ENCODE measurements around the gene NRP1.
"Not testable (repeated sequence)": the region's sequence is repeated elsewhere in the genome, so short reads cannot be mapped to it uniquely, and the experiment has no call there.

Gene NRP1

DNA sequence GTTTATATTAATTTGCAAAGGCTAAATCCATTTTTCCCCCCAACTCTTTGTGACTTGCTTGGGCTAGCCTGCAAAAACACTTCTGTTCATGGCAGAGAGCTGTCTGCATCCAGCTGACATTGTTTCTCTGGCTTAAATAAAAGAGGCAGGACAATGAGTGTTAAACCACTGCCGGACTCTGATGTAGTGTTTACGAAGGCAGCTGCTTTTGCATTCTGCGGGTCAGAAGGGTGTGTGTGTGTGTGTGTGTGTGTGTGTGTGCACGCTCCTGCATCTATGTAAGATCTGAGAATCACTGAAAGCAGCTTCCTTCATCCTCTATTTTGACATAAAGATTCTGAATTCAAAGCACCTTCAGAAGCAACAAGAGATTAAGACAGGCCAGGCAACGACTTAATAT is 28.3 kb downstream of the NRP1 start:
- TF ChIP-seq, protein P1, sequence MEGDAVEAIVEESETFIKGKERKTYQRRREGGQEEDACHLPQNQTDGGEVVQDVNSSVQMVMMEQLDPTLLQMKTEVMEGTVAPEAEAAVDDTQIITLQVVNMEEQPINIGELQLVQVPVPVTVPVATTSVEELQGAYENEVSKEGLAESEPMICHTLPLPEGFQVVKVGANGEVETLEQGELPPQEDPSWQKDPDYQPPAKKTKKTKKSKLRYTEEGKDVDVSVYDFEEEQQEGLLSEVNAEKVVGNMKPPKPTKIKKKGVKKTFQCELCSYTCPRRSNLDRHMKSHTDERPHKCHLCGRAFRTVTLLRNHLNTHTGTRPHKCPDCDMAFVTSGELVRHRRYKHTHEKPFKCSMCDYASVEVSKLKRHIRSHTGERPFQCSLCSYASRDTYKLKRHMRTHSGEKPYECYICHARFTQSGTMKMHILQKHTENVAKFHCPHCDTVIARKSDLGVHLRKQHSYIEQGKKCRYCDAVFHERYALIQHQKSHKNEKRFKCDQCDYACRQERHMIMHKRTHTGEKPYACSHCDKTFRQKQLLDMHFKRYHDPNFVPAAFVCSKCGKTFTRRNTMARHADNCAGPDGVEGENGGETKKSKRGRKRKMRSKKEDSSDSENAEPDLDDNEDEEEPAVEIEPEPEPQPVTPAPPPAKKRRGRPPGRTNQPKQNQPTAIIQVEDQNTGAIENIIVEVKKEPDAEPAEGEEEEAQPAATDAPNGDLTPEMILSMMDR (conservative IDR thresholded peaks at IDR 0.05; ENCODE audit: control insufficient read depth, insufficient read depth, low read depth, low read length) = no peak
- H3K4me3 ChIP-seq (ENCODE audit: control insufficient read depth, low read depth, low read length) = no peak overlapping the region
- DNase-seq (ENCODE audit: low read depth) = peak; percentile 34

DNA sequence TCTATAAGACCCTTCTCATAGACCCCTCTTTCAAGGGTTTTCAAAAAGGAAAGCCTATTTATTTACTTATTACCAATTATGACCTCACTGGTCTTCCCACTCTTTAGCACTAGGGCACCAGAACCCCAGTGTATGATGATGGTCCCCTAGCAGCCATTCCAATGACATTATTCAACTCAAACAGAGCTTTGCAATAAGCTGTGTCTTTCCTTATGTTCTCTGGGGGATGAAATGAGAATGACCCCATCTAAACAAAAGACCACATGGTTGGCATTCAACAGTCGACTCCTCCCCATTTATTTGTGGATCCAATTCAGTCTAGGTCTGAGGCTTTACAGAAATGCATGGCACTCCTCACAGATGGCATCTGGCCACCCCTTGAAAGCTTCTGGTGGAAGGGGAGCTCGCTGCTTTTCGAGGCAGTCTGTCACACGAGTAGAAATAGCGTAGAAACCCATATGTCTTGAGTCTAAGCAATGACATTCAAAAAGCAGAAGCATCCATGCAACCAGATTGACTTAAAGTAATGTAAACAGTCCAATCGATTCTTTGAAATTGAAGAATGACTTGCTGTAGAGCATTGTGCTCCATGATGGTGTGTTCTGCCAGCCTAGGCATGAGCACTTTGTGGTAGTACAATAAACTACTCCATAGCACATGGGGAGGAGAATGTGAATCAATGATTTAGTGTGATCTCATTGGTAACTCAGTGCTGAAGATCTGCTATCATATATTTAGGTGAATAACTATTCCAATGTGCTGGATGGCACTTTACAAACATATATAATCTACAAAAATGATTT is 29.8 kb downstream of the NRP1 start:
- TF ChIP-seq, protein P1 (conservative IDR thresholded peaks at IDR 0.05; ENCODE audit: control insufficient read depth, insufficient read depth, low read depth, low read length) = no peak
- no peak for DNase-seq (ENCODE audit: low read depth)
- H3K4me3 ChIP-seq (ENCODE audit: control insufficient read depth, low read depth, low read length) = no peak overlapping the region

DNA sequence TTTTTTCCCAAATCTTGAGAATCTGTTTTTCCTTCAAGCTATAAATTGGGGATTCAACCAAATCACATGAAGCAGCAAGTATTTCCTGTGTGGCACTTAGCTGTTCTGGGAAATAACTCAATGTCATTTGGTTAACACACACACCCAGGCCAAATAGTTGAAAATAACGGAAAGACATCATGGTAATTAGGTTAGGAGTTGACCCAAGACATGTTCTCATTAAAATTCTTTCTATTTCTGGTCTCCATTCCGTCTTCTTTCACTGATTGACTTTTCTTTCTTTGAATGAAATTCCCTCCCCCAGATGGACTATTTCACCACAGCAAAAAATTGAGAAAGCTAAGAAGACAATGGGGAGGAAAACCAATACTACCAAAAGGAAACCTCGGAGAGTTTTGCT is 30.5 kb downstream of the NRP1 start:
- TF ChIP-seq, protein P1 (conservative IDR thresholded peaks at IDR 0.05; ENCODE audit: control insufficient read depth, insufficient read depth, low read depth, low read length) = no peak
- no peak for DNase-seq (ENCODE audit: low read depth)
- H3K4me3 ChIP-seq (ENCODE audit: control insufficient read depth, low read depth, low read length) = no peak overlapping the region

DNA sequence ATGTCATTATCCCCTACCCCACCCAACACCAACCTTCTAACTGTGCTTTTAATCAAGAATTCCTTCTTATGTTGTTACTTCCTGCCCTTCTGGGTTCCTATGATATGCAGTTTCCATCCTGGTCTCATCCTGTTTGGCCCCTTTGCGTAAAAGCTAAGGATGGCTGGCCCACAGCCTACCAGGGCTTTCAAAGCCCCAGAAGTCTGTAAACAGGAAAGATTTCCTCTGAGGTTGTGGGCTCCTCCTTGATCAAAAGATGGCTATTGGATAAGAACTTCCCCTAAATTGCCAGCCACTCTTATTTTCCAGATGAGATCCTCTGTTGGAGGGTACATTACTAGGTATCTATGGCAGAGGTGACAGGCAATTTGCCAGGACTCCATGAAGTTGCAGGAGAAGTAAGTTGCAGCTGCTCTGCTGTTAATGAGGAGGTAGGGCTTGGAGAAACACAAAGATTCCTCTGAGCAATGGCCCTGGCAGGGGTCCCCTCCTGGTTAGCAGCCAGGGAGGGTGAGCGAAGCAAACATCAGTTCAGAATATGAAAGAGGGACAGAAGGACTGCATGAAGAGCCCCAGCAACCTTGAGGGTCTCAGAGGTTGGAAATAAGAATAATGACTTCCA is 32.1 kb downstream of the NRP1 start:
- TF ChIP-seq, protein P1 (conservative IDR thresholded peaks at IDR 0.05; ENCODE audit: control insufficient read depth, insufficient read depth, low read depth, low read length) = no peak
- DNase-seq (ENCODE audit: low read depth) = no peak
- no peak overlapping the region for H3K4me3 ChIP-seq (ENCODE audit: control insufficient read depth, low read depth, low read length)

DNA sequence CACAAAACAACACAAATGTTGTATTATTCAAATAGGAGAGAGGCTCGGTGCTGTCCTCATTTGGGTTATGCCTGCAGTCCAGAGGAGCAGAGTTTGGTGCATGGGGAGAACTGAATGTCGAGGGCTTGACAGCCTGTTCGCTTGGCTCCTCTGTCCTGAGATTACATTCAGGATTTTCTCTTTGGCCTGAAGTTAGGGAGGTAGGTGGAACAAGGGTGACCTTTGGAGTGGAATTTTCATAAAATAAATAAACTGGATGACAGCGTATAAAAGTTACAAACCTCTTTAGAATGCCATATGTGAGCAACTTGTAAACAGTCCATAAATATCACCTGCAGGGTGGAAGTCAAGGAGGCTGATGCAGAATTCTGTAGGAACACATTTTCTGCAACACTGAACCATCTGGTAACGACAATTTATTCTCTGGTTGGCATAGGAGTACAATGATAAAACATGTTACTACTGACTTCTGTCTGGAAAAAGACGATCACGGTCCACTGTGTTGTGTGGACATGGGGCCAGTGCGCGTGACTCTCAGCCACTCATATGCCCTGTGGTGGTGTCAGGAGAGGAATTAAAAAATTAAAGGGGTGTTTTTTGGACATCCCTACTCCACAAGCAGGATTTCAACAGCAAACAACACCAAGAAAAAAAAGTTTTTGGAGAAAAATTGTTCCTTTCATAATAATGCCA is 33.2 kb downstream of the NRP1 start:
- H3K4me3 ChIP-seq (ENCODE audit: control insufficient read depth, low read depth, low read length) = no peak overlapping the region
- DNase-seq (ENCODE audit: low read depth) = no peak

DNA sequence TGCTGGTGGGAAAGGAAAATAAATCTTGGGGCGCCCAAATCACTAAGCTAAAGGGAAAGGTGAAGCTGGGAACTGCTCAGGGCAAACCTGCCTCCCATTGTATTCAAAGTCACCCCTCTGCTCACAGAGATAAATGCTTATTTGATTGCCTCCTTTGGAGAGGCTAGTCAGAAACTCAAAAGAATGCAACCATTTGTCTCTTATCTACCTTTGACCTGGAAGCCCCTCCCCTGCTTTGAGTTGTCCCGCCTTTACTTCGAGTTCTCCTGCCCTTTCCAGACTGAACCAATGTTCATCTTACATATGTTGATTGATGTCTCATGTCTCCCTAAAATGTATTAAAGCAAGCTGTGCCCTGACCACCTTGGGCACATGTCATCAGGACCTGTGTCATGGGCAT is 33.9 kb downstream of the NRP1 start:
- not testable (repeated sequence) for H3K4me3 ChIP-seq (ENCODE audit: control insufficient read depth, low read depth, low read length); DNase-seq (ENCODE audit: low read depth)

More for the DNA sequence above, 33.2 kb downstream of the NRP1 start:
- TF ChIP-seq, protein P1 (conservative IDR thresholded peaks at IDR 0.05; ENCODE audit: control insufficient read depth, insufficient read depth, low read depth, low read length) = no peak

DNA sequence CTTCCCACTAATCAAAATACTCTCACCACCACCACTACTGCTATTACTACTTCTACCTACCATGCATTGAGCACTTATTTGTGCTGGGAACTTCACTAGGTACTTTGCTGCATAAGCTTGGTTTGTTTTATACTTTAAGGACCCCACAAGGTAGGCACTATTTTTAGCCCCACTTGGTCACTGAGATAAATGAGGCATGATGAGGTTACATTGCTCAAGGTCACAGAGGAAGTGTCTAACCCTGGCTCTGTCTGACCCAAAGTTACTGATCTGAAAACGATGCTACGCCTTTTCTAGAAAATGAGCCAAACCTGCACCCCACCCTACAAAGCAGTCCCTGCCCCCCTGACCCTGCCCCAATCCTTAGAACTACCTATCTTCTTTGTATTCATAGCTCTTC is 35.6 kb downstream of the NRP1 start:
- DNase-seq (ENCODE audit: low read depth) = no peak
- H3K4me3 ChIP-seq (ENCODE audit: control insufficient read depth, low read depth, low read length) = no peak overlapping the region
- TF ChIP-seq, protein P1 (conservative IDR thresholded peaks at IDR 0.05; ENCODE audit: control insufficient read depth, insufficient read depth, low read depth, low read length) = no peak

Data from fibroblast of mammary gland (primary cell).